Keratinocyte (primary cell): Measurements from ENCODE around the gene GJE1.

Source experiments
- EZH2 ChIP-seq: IDR thresholded peaks from one replicate; pipeline ENCODE4 v1.6.1; 2012; ENCODE audit warnings: inconsistent platforms, mild to moderate bottlenecking, low read length, moderate library complexity
- TF ChIP-seq, protein P1 (sequence below), 3 experiments: IDR thresholded peaks in 1 of 3; conservative IDR thresholded peaks in 1 of 3; optimal IDR thresholded peaks in 1 of 3; 2 replicates in 2 of 3; 3 replicates in 1 of 3; pipeline versions ENCODE3 to v1.5.1; 2011; ENCODE audit warnings: low read length in 3 of 3, mild to moderate bottlenecking in 3 of 3, moderate library complexity in 2 of 3, control low read depth in 1 of 3, inconsistent platforms in 1 of 3; ENCODE audit not compliant: insufficient read depth in 2 of 3; ENCODE audit errors: extremely low read depth in 1 of 3

DNA sequence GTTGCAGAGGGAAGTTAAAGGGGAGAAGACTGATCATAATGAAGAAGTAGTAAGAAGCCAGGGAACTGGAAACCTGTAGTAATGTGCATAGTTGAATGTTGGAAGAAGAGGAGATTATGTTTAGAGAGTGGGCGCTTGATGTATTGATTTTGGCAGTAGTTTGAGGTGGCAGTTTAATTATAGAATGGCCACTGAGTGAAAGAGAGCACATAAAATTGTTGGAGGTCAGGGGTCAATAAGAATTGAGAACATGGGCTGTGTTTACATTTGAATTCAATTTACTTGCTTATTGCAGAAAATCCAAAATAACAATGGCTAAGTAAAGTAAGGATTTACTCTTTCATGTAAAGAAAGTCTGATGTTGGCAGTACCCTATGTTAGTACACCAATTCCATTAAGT is 30.1 kb downstream of the GJE1 start:
- TF ChIP-seq, protein P1, sequence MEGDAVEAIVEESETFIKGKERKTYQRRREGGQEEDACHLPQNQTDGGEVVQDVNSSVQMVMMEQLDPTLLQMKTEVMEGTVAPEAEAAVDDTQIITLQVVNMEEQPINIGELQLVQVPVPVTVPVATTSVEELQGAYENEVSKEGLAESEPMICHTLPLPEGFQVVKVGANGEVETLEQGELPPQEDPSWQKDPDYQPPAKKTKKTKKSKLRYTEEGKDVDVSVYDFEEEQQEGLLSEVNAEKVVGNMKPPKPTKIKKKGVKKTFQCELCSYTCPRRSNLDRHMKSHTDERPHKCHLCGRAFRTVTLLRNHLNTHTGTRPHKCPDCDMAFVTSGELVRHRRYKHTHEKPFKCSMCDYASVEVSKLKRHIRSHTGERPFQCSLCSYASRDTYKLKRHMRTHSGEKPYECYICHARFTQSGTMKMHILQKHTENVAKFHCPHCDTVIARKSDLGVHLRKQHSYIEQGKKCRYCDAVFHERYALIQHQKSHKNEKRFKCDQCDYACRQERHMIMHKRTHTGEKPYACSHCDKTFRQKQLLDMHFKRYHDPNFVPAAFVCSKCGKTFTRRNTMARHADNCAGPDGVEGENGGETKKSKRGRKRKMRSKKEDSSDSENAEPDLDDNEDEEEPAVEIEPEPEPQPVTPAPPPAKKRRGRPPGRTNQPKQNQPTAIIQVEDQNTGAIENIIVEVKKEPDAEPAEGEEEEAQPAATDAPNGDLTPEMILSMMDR (optimal IDR thresholded peaks at IDR 0.05 in 1 of 3, IDR thresholded peaks at IDR 0.05 in 1 of 3, conservative IDR thresholded peaks at IDR 0.05 in 1 of 3; ENCODE audit: extremely low read depth in 1 of 3, insufficient read depth in 2 of 3, low read length in 3 of 3), result no peak
- no peak for TF ChIP-seq EZH2
